Right ventricle myocardium superior (tissue), 1 donor: ENCODE data around the gene ABCA3. TPM values are rescaled to one million over a fixed set of nuclear protein-coding genes. Genes with fewer than 3 reads are reported as not detected.

ENCODE experiments used
- ATAC-seq: fragments of 200-7000 bp; cut with Tn5 transposase; one replicate; pipeline ENCODE4 v1.9.1; 2020; ENCODE audit warnings: mild to moderate bottlenecking; ENCODE audit not compliant: poor library complexity
- DNase-seq: peaks from one replicate; pipeline ENCODE4 v3.0.0-alpha.2; 2020
- intact Hi-C: fragments of 100-400 bp; cut with DNase I; formaldehyde crosslinking; loops from one replicate; pipeline ENCODE4 v1.11.2; 2022
- total RNA-seq: library from RNA; stranded (reverse); fragmentation: NEBNext Ultra II Directional; extraction: Animal tissue kit (Norgen Biotek cat#: 25700); gene quantifications from one replicate; pipeline ENCODE4 v1.2.1, GENCODE V29; 2021
- donor health status: DM: no; HTN: yes; CAD: no; lungs with severe emphysema.

The ABCA3 gene
- total RNA-seq, 1 donor from 2014 or later = 6.0 TPM

DNA sequence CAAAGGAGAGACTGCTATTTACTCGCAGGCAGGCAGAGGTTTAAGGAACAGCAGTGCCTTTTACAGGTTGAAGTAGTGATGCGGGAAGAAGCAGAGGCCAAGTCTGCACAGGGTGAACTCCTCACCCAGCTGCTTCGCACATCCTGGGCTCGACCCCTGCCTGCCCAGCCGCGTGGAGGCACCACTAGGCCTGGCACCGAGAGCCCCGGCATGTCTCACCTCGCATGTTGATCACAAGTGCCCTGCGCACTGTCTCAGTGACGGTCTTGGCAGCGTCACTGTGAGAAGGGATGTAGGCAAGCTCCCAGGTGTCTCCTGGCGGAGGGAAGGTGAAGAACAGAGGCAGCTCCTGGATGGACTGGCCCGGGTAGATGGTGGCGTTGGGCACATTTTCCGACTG lies 14.7 kb downstream of the ABCA3 start:
- intact Hi-C loops = no loop called here
- ATAC-seq = no peak

GRCh38 chr16:2325181-2325580 lies 15.3 kb downstream of the ABCA3 start:
- no peak for DNase-seq
- ATAC-seq = no peak
- intact Hi-C loops = no loop called here

More for the DNA sequence above, 14.7 kb downstream of the ABCA3 start:
- no peak for DNase-seq

- ATAC-seq (no peak), DNase-seq (no peak)
- intact Hi-C loops = no loop called here
Observed at GRCh38 chr16:2324296-2324859, 16.1 kb downstream of the ABCA3 start.

GRCh38 chr16:2323701-2324100 lies 16.8 kb downstream of the ABCA3 start:
- DNase-seq = no peak
- intact Hi-C loops = no loop called here

DNA sequence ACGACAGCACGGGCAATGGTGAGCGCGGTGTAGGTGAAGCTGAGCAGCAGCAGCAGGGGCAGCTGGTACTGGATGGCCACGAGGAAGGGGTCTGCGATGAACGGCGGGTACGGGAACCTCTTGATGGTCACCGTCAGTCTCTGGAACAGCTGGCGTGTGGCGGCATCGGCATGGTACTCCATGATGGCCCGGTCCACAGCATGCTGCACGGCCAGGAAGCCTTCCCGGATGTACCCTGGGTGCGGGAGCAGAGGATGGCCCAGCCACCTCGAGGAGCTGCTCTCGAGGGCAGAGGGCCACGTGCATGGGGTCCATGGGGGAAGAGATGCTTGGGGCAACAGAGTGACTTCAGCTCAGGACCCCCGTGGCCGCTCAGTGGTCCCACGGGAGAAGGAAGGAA lies 20.9 kb downstream of the ABCA3 start:
- ATAC-seq (no peak), DNase-seq (no peak)
- intact Hi-C loops = no loop called here

More at GRCh38 chr16:2323701-2324100, 16.8 kb downstream of the ABCA3 start:
- ATAC-seq = no peak

GRCh38 chr16:2317231-2318020 lies 23.1 kb downstream of the ABCA3 start:
- intact Hi-C loops = no loop called here
- ATAC-seq = no peak
- peak; percentile 10 for DNase-seq

DNA sequence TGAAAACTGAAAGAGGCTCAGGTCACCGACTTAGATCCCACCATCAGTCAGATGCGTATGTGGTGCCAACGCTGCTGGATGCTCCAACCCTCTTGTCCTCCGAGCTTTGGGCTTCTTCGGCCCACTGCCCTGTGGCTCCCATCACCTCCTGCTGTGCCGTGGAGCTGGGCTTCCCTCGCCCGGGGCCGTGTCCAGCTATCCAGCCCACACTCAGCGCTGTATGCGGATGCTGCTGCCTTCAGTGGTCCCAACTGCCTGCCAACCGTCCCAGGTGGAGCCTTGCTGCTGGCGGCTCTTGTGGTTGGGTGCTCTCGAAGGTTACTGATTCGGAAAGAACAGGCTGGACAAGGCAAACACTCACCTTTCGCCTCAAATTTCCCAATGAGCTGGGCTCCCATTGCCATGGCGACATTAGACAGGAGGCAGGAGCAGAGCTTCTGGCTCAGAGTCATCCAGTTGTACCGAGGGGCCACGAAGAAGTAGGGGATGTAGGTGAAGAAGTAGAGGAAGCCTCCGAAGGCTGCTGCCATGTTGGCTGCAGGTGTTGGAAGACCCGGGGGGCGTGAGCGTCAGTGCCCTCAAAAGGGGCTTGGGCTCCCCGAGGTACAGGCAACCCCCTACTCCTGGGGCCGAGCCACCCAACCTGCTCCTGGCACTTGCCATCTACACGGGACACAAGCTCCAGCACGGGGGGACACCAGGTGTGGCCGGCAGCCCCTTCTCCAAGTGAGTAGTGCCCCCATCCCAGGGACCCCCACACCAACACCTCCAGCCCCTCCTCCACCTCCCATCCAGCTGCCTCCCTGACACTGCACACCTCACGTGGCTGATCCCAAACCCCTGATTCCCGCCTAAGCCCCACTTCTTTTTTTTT lies 32.2 kb downstream of the ABCA3 start:
- DNase-seq (no peak), ATAC-seq (no peak)
- intact Hi-C loops = no loop called here

DNA sequence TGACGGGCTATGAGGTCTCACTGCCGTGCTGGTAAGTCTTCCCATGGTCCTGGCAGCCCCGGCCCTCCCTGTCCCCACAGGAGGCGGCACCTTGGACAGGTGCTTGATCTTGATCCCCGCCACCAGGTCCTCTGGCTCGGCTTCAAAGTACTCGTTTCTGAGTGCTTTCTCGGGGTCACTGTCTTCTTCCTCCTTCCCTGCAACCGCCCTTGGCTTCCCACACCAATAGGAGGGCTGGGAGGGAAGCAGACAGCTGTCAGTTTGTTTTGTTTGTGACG lies 40.7 kb downstream of the ABCA3 start:
- DNase-seq (no peak), ATAC-seq (no peak)
- intact Hi-C loops = no loop called here

- DNase-seq (no peak), ATAC-seq (no peak)
- intact Hi-C loops = no loop called here
Observed at GRCh38 chr16:2299121-2299914, 41.2 kb downstream of the ABCA3 start.

DNA sequence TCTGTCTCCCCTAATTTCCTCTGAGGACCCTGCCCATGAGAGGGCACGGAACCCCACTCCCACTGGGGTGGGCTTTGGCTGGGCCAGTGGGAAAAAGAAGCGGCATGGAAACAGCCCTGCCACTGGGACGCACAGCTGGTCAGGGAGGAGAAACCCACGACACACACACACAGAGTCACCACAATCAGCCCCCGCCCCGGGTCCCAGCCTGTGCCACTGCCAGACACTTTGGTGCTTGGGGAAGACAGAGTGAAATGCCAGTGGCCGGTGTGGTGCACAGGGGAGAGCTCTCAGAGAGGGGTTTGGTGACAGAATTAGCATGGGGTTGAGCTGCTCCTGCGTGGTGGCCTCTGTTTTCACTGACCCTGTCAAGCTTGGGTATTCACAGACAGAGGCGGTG lies 41.9 kb downstream of the ABCA3 start:
- no peak for DNase-seq
- intact Hi-C loops = no loop called here
- ATAC-seq = no peak

DNA sequence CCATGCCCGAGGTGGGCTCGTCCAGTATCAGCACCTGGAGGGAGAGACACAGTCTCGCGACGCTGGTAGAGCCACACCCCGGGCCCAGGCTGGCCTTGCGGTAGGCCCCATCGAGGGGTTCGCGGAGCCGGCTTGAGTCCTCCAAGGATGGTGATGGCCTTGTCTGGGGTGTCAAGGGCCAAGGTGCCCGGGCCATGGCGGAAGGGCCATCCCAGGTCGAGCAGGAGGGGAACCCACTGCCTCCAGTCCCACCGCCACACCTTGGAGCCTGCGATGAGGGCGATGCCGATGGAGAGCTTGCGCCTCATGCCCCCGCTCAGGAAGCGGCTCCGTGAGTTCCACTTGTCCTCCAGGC lies 43.0 kb downstream of the ABCA3 start:
- ATAC-seq = no peak
- intact Hi-C loops = no loop called here
- no peak for DNase-seq

- intact Hi-C loops = no loop called here
- ATAC-seq (peak; percentile 53), DNase-seq (no peak)
Observed at GRCh38 chr16:2296661-2297505, 43.6 kb downstream of the ABCA3 start.

DNA sequence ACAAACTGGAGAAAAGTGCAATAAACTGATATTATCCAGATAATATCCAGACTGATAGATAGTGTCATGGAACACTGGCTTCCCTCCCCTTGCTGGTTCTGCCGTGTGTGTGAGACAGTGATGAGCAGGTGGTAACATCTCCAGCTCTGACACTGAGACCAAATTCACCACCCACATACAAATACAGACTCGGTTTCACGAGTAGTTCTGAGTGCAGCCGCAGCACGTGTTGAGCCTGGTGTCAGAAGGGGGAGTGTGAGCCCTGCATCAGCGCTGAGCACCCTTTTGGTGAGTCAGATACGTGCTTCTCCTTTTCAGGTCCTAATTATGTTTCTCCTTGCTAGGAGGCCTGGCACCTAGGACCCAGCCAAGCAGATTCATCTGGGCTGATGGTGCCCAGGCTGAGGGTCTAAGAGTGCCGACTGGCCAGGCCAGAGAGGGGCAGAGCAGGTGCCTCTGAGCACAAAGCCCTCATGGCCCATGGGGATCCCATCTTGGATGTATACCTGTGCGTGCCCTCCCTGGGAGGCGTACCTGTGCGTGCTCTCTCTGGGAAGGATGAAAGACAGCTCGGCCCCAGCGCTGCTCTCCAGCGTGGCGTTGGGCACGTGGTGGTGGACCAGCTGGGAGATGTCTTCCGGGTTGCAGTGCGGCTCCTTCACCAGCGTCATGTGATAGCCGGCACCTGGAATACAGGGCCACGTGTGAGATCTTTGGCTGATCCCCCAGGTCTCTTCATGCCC lies 45.3 kb downstream of the ABCA3 start:
- ATAC-seq (no peak), DNase-seq (no peak)
- intact Hi-C loops = no loop called here

- DNase-seq (no peak), ATAC-seq (no peak)
- intact Hi-C loops = no loop called here
Observed at GRCh38 chr16:2292221-2292620, 48.3 kb downstream of the ABCA3 start.

GRCh38 chr16:2289282-2289681 lies 51.2 kb downstream of the ABCA3 start:
- ATAC-seq (no peak), DNase-seq (no peak)
- intact Hi-C loops = no loop called here

GRCh38 chr16:2288726-2289125 lies 51.8 kb downstream of the ABCA3 start:
- no peak for ATAC-seq
- intact Hi-C loops = no loop called here
- DNase-seq = no peak

- DNase-seq = no peak
- ATAC-seq = no peak
- intact Hi-C loops = no loop called here
Observed at GRCh38 chr16:2287916-2288547, 52.5 kb downstream of the ABCA3 start.
